Caco-2 (cell line): ENCODE measurements around the gene RNF186. TPM values are rescaled to one million over a fixed set of nuclear protein-coding genes. Genes with fewer than 3 reads are reported as not detected.

Source experiments
- BruUV-seq: library from RNA; stranded (reverse); fragments of 400-500 nt; replicated peaks from 2 replicates; lab custom pipeline; 2021; lab: Mats Ljungman, UMichigan
- CTCF ChIA-PET: fragments of 300-600 bp; sonication (Branson Sonifier 250); formaldehyde crosslinking; loops from one replicate; lab custom pipeline; 2022; ENCODE audit warnings: antibody characterized with exemption; lab: Charles Lee
- POLR2A ChIA-PET: fragments of 300-600 bp; sonication (Branson Sonifier 250); formaldehyde crosslinking; loops from one replicate; lab custom pipeline; 2022; ENCODE audit warnings: antibody characterized with exemption; lab: Charles Lee
- DNase-seq, 2 experiments: peaks; one replicate each; pipeline versions ENCODE4 v3.0.0 to v3.0.0-alpha.2; 2020 to 2022
- H3K27me3 ChIP-seq: replicated peaks from 2 replicates; pipeline ENCODE4 v1.6.0; 2011; ENCODE audit warnings: low read length; ENCODE audit not compliant: control insufficient read depth, insufficient read depth
- H3K36me3 ChIP-seq: 2 replicates; pipeline ENCODE4 v1.5.1; 2011; ENCODE audit warnings: low read length; ENCODE audit not compliant: control insufficient read depth, insufficient read depth
- H3K4me1 ChIP-seq: fragments of 250-450 bp; sonication (Bioruptor Pico); 2 replicates; pipeline ENCODE4 v1.5.1; 2020; ENCODE audit warnings: mild to moderate bottlenecking
- H3K4me3 ChIP-seq: 2 replicates; pipeline ENCODE4 v1.5.1; 2011; ENCODE audit warnings: low read depth, mild to moderate bottlenecking, control low read depth, low read length
- H3K9me3 ChIP-seq: fragments of 250-450 bp; sonication (Bioruptor Pico); 2 replicates; pipeline ENCODE4 v1.5.1; 2020; ENCODE audit warnings: mild to moderate bottlenecking, moderate library complexity
- H3K27ac Mint-ChIP-seq: one replicate; pipeline ENCODE4 v1.8.0; 2022; ENCODE audit warnings: mixed read lengths; ENCODE audit not compliant: unreplicated experiment
- H3K27me3 Mint-ChIP-seq: one replicate; pipeline ENCODE4 v1.8.0; 2022; ENCODE audit warnings: mixed read lengths; ENCODE audit not compliant: insufficient read depth, unreplicated experiment
- H3K36me3 Mint-ChIP-seq: one replicate; pipeline ENCODE4 v1.8.0; 2022; ENCODE audit warnings: mild to moderate bottlenecking, mixed read lengths; ENCODE audit not compliant: insufficient read depth, unreplicated experiment
- H3K4me1 Mint-ChIP-seq: one replicate; pipeline ENCODE4 v1.8.0; 2022; ENCODE audit warnings: low read depth, mixed read lengths; ENCODE audit not compliant: unreplicated experiment
- H3K4me3 Mint-ChIP-seq: one replicate; pipeline ENCODE4 v1.8.0; 2022; ENCODE audit warnings: mild to moderate bottlenecking, moderate library complexity, mixed read lengths; ENCODE audit not compliant: unreplicated experiment
- H3K9me3 Mint-ChIP-seq: one replicate; pipeline ENCODE4 v1.8.0; 2022; ENCODE audit warnings: mixed read lengths; ENCODE audit not compliant: unreplicated experiment
- CTCF ChIP-seq, 2 experiments: fragments of 200-600 bp in 1 of 2; IDR thresholded peaks; 1 replicate in 1 of 2; 2 replicates in 1 of 2; pipeline versions ENCODE4 v1.5.1 to v1.8.0; 2011 to 2022; ENCODE audit warnings: antibody characterized with exemption in 1 of 2, control low read depth in 1 of 2, inconsistent platforms in 1 of 2, low read depth in 1 of 2, low read length in 1 of 2, mild to moderate bottlenecking in 1 of 2, moderate library complexity in 1 of 2; ENCODE audit not compliant: insufficient read depth in 1 of 2, severe bottlenecking in 1 of 2, unreplicated experiment in 1 of 2
- intact Hi-C: fragments of 100-400 bp; cut with micrococcal nuclease; formaldehyde crosslinking; loops from one replicate; pipeline ENCODE4 v1.10.0; 2022; ENCODE audit not compliant: unreplicated experiment
- total RNA-seq: library from RNA; stranded (reverse); gene quantifications from 2 replicates; pipeline ENCODE4 v1.2.3, GENCODE V29; 2022

The RNF186 gene
- total RNA-seq, 1 experiment from 2014 or later: not detected

DNA sequence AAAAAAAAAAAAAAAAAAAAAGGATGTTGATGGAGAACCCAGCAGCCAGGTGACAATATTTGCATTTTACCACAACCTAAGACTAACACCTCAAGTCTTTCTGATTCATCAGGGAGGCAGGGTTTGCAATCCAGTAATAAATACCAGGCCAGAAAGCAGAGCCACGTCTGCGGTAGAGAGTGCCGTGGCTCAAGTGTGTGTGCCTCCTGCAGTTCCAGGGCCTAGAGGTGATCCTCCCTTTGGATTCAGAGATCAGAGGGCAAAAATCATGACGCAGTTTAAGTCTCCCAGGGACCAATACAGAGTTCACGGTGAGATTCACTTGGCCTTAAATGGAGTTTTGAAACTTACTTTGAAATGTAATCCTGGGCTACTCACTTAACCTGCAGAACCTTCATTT lies 50.2 kb downstream of the RNF186 start:
- Histone ChIP-seq H3K4me1 (no peaks in the 10 kb centered on the region), H3K9me3 (no peaks in the 10 kb centered on the region), H3K36me3 (no peaks in the 10 kb centered on the region), H3K4me3 (no peak overlapping the region), H3K27me3 (no peaks in the 10 kb centered on the region)
- no peak for DNase-seq
- Mint-ChIP-seq H3K4me1 (no peaks in the 10 kb centered on the region), H3K27ac (no peak overlapping the region), H3K9me3 (no peaks in the 10 kb centered on the region), H3K27me3 (no peaks in the 10 kb centered on the region), H3K36me3 (no peaks in the 10 kb centered on the region), H3K4me3 (no peak overlapping the region)
- ChIA-PET POLR2A (no interaction called here), CTCF (no interaction called here)
- TF ChIP-seq CTCF (IDR thresholded peaks at IDR 0.05; ENCODE audit: insufficient read depth in 1 of 2, low read depth in 1 of 2, low read length in 1 of 2, severe bottlenecking in 1 of 2, unreplicated experiment in 1 of 2): no peak
- intact Hi-C loops: no loop called here
- BruUV-seq: no TSS peak

Other genes with a start within 250 kb of the RNF186 start
- 23.0 and 24.0 TPM in 2 replicates for gene NBL1, start 171.0 kb downstream of the RNF186 start, total RNA-seq
- not detected in 2 replicates for gene HTR6, start 150.4 kb downstream of the RNF186 start, total RNA-seq
- gene TMCO4, start 15.4 kb downstream of the RNF186 start, total RNA-seq: 12.1 and 15.1 TPM in 2 replicates
- 15.1 and 15.6 TPM in 2 replicates for gene OTUD3, start 67.1 kb upstream of the RNF186 start, total RNA-seq
- gene PLA2G2E, start 108.3 kb upstream of the RNF186 start, total RNA-seq: 0.41 TPM in 1 of 2 replicates, not detected in the other
- gene PLA2G2A, start 164.3 kb upstream of the RNF186 start, total RNA-seq: 9.2 and 13.0 TPM in 2 replicates